GM12878 (cell line): ENCODE data around the gene HSD11B1L. TPM values are rescaled to one million over a fixed set of nuclear protein-coding genes. Genes with fewer than 3 reads are reported as not detected.

Source experiments
- ATAC-seq: fragments of 200-7000 bp; cut with Tn5 transposase; 3 replicates; pipeline ENCODE4 v1.9.1; 2020; ENCODE audit warnings: mild to moderate bottlenecking, moderate library complexity
- BruUV-seq: library from RNA; stranded (reverse); fragments of 400-500 nt; replicated peaks from 2 replicates; lab custom pipeline; 2021; lab: Mats Ljungman, UMichigan
- CTCF ChIA-PET: fragments of 300-600 bp; sonication (Branson Sonifier 250); formaldehyde crosslinking; extraction: SDS; loops from one replicate; lab custom pipeline; 2021; ENCODE audit warnings: inconsistent platforms; lab: Yijun Ruan, JAX
- POLR2A ChIA-PET: fragments of 350-600 bp; formaldehyde crosslinking; extraction: SDS; loops from one replicate; lab custom pipeline; 2021; ENCODE audit warnings: inconsistent platforms; lab: Charles Lee
- RAD21 ChIA-PET: fragments of 300-600 bp; sonication (Branson Sonifier 250); formaldehyde crosslinking; loops from one replicate; lab custom pipeline; 2023; ENCODE audit warnings: antibody characterized with exemption; ENCODE audit not compliant: unreplicated experiment; lab: Charles Lee
- SMC1A ChIA-PET: fragments of 300-600 bp; sonication (Branson Sonifier 250); formaldehyde crosslinking; loops from one replicate; lab custom pipeline; 2023; ENCODE audit not compliant: unreplicated experiment, uncharacterized antibody; lab: Charles Lee
- DNase-seq: peaks from one replicate; pipeline ENCODE4 v3.0.0-alpha.2; 2011; ENCODE audit warnings: low read depth, low spot score
- FAIRE-seq: peaks from 3 replicates; lab custom pipeline; 2011; peaks lifted over from hg19 to GRCh38; lab: Jason Lieb, UNC
- H2AFZ ChIP-seq: 2 replicates; pipeline ENCODE4 v1.6.0; 2011; ENCODE audit warnings: low read depth, low read length, control low read depth; ENCODE audit not compliant: control insufficient read depth
- H3K27ac ChIP-seq: 2 replicates; pipeline ENCODE4 v1.5.1; 2011; ENCODE audit warnings: control low read depth; ENCODE audit not compliant: control insufficient read depth, insufficient read depth
- H3K27me3 ChIP-seq, 2 experiments: replicated peaks in 1 of 2; 2 replicates each; pipeline versions ENCODE4 v1.6.0 to v1.6.1; 2011; ENCODE audit warnings: low read length in 1 of 2; ENCODE audit not compliant: control insufficient read depth in 2 of 2, insufficient read depth in 2 of 2
- H3K36me3 ChIP-seq, 2 experiments: 2 replicates each; pipeline ENCODE4 v1.5.1; 2011; ENCODE audit warnings: low read length in 1 of 2; ENCODE audit not compliant: control insufficient read depth in 2 of 2, insufficient read depth in 2 of 2
- H3K4me1 ChIP-seq: 2 replicates; pipeline ENCODE4 v1.6.1; 2011; ENCODE audit warnings: mild to moderate bottlenecking, low read length, moderate library complexity, mixed read lengths; ENCODE audit not compliant: control insufficient read depth, insufficient read depth
- H3K4me2 ChIP-seq: 2 replicates; pipeline ENCODE4 v1.6.0; 2011; ENCODE audit warnings: control low read depth; ENCODE audit not compliant: control insufficient read depth, insufficient read depth
- H3K4me3 ChIP-seq: fragments of 200-600 bp; sonication (generic); 2 replicates; pipeline ENCODE4 v1.5.1; 2016
- H3K79me2 ChIP-seq: 2 replicates; pipeline ENCODE4 v1.6.0; 2011; ENCODE audit warnings: low read length; ENCODE audit not compliant: control insufficient read depth, insufficient read depth
- H3K9ac ChIP-seq: 2 replicates; pipeline ENCODE4 v1.8.0; 2011; ENCODE audit warnings: low read length, control low read depth, mixed read lengths; ENCODE audit not compliant: control insufficient read depth, insufficient read depth
- H3K9me3 ChIP-seq: replicated peaks from 3 replicates; pipeline ENCODE4 v1.5.1; 2011; ENCODE audit warnings: mild to moderate bottlenecking, low read length; ENCODE audit not compliant: control insufficient read depth, insufficient read depth
- H4K20me1 ChIP-seq: 2 replicates; pipeline ENCODE4 v1.6.0; 2011; ENCODE audit not compliant: control insufficient read depth, insufficient read depth
- ASH2L ChIP-seq: fragments of 300-600, 200-600 bp; sonication (generic); IDR thresholded peaks from 2 replicates; pipeline ENCODE4 v1.6.1; 2017; ENCODE audit warnings: low read depth, mild to moderate bottlenecking, borderline replicate concordance
- NR2C1 ChIP-seq: fragments of 450-650 bp; IDR thresholded peaks from 2 replicates; pipeline ENCODE4 v1.6.1; 2017; ENCODE audit warnings: antibody characterized with exemption, mild to moderate bottlenecking, moderate library complexity
- POLR2A ChIP-seq: IDR thresholded peaks from 2 replicates; pipeline ENCODE4 v1.6.1; 2011; ENCODE audit warnings: low read depth, mild to moderate bottlenecking, low read length
- POLR2AphosphoS2 ChIP-seq: IDR thresholded peaks from 2 replicates; pipeline ENCODE4 v1.6.1; 2011; ENCODE audit warnings: low read depth, mild to moderate bottlenecking, low read length, improper control_type of control experiment, moderate library complexity
- POLR2AphosphoS5 ChIP-seq: IDR thresholded peaks from 2 replicates; pipeline ENCODE4 v1.6.1; 2011; ENCODE audit warnings: mild to moderate bottlenecking, low read length, inconsistent platforms
- WGBS: methylation state at CpG from one replicate; pipeline ENCODE4 v1.1.6; 2016; ENCODE audit warnings: low lambda C conversion rate; ENCODE audit not compliant: insufficient replicate concordance, insufficient coverage; ENCODE audit errors: missing lambda C conversion rate; 5-methylcytosine and 5-hydroxymethylcytosine counted together
- in situ Hi-C: fragments of 300-500 bp; cut with MboI; formaldehyde crosslinking; loops from 9 replicates; pipeline ENCODE4 v1.14.3; 2018; ENCODE audit warnings: mixed read lengths
- intact Hi-C: fragments of 100-400 bp; cut with micrococcal nuclease; formaldehyde crosslinking; loops from one replicate; pipeline ENCODE4 v1.14.2; 2022; ENCODE audit not compliant: unreplicated experiment
- polyA plus RNA-seq, 11 experiments: library from polyadenylated mRNA; depleted of rRNA in 4 of 11; unstranded in 6 of 11; stranded (reverse) in 5 of 11; fragments of >200 nt; fragmentation: Nextera tagmentation in 4 of 11; fragmentation: Illumina TruSeq in 1 of 11; extraction: Ambion mirVana in 4 of 11; extraction: Trizol in 1 of 11; gene quantifications; 1 replicate in 1 of 11; 2 replicates in 10 of 11; pipeline versions ENCODE4 v1.2.1 to v1.2.3, GENCODE V29; 2011 to 2016; ENCODE audit warnings: inconsistent platforms in 2 of 11, missing spikeins in 2 of 11, low read depth in 1 of 11
- total RNA-seq, 4 experiments: library from RNA; depleted of rRNA in 3 of 4; stranded (reverse); fragments of >200 nt in 3 of 4; fragmentation: Illumina TruSeq in 1 of 4; extraction: Trizol in 1 of 4; gene quantifications; 2 replicates each; pipeline versions ENCODE4 v1.2.1 to v1.2.3, GENCODE V29; 2013 to 2021

Gene HSD11B1L
- total and polyA plus RNA-seq, 10 of the 15 experiments (the other 5 are each of a cell fraction or from before 2014, with no cell fraction given) = 0.29 to 1.8 (median 1.1) TPM; not detected in 1

DNA sequence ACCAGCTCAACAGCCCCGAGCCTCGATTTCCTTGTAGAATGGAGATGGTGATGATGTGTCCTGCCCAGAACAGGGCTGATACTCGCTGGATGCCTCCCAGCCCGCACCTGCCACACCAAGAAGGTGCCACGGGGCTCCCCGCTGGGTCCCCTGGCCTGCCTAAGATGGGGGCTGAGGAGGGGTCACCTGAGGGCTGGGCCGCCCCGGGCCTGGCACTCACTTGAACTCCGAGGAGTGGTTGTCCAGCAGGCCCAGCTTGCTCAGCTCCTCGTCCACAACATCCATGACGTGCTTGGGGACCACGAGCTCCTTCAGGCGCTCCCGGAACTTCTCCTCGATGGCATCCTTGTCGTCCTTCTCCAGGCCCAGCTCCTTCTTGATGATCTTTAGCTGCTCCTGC lies 24.7 kb downstream of the HSD11B1L start:
- intact Hi-C loops = no loop called here
- no TSS peak for BruUV-seq
- H4K20me1 ChIP-seq = no peaks in the 10 kb centered on the region
- FAIRE-seq = no peak
- no peaks in the 10 kb centered on the region for H3K27me3 ChIP-seq
- no peak overlapping the region for H3K4me3 ChIP-seq
- WGBS = 92% methylated on average over 16 of the region's 16 CpGs
- ChIA-PET RAD21 (no interaction called here), POLR2A (interaction anchor here (0.6 kb wide), 1 partner anchor 81 kb away, joined by 8 read pairs; no protein-coding TSS in a partner anchor)
- in situ Hi-C loops = no loop called here
- H3K4me2 ChIP-seq = no peak overlapping the region
- no peak overlapping the region for H2AFZ ChIP-seq
- no peak overlapping the region for H3K9ac ChIP-seq
- H3K27ac ChIP-seq = no peak overlapping the region
- TF ChIP-seq POLR2AphosphoS5 = 0 out of 2 replicates have a peak, but pooled peaks have one; percentile 31
- peak; percentile 55 for TF ChIP-seq POLR2A
- TF ChIP-seq NR2C1 = no peak
- TF ChIP-seq, all 136 proteins: peak for 2
- DNase-seq (no peak), ATAC-seq (no peak)
- H3K79me2 ChIP-seq = no peaks in the 10 kb centered on the region
- H3K9me3 ChIP-seq = no peaks in the 10 kb centered on the region; the same call in 2 of the 3 replicates
- ChIA-PET CTCF (interaction anchor here (1.2 kb wide), 2 partner anchors 16 to 18 kb away, joined by 3 read pairs; no protein-coding TSS in a partner anchor), SMC1A (no interaction called here)
- H3K36me3 ChIP-seq = peaks cover 27 to 39% of the 10 kb centered on the region in 2 experiments
- no peaks in the 10 kb centered on the region for H3K4me1 ChIP-seq

DNA sequence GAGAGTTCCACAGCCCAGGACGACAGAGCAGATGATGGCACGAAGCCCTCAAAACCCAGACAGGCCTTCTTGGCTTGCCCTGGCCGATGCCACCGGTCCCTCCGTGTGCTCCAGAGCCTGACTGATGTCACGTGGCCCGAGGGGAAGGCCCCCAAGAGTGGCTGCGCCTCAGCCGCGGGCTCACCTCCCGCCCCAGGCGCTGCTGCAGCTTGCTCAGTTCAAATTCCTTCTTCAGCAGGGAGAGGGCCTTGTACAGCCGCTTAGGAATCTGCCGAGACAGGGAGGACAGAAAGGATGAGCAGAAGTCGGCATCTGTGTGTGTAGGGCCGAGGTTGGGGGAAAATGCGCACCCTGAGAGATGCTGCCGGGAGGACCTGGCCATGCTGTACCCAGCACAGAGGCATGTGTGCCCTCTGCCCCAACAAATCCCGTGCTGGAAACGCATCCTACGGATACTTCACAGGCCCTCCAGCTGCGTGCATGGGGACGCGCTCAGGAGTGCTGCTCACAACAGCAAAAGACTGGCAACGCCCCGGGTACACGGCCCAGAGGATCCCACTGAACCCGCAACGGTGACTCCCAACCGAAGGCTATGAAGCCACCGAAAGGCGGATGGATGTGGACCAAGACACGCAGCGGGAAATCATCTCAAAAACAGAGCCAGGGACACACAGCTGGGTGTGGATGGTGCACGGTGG lies 26.2 kb downstream of the HSD11B1L start:
- H4K20me1 ChIP-seq = no peaks in the 10 kb centered on the region
- H3K4me1 ChIP-seq = no peaks in the 10 kb centered on the region
- peaks cover 29 to 47% of the 10 kb centered on the region in 2 experiments for H3K36me3 ChIP-seq
- SMC1A ChIA-PET = interaction anchor here (0.6 kb wide), 1 partner anchor 1604 kb away, joined by 3 read pairs; no protein-coding TSS in a partner anchor
- BruUV-seq = no TSS peak
- no peak for ATAC-seq
- no peak overlapping the region for H2AFZ ChIP-seq
- CTCF ChIA-PET = interaction anchor here (1.2 kb wide), 1 partner anchor 18 kb away, joined by 3 read pairs; no protein-coding TSS in a partner anchor
- no peak for FAIRE-seq
- TF ChIP-seq POLR2AphosphoS2 (peak; percentile 7; the same call in 1 of the 2 replicates), ASH2L (no peak), POLR2A (peak; percentile 36; the same call in 1 of the 2 replicates)
- POLR2A ChIA-PET = no interaction called here
- in situ Hi-C loops = no loop called here
- intact Hi-C loops = no loop called here
- H3K9ac ChIP-seq = no peak overlapping the region
- H3K4me2 ChIP-seq = no peak overlapping the region
- RAD21 ChIA-PET = no interaction called here
- H3K27ac ChIP-seq = no peak overlapping the region
- DNase-seq = no peak
- no peaks in the 10 kb centered on the region for H3K27me3 ChIP-seq
- H3K4me3 ChIP-seq = no peak overlapping the region
- 96% methylated on average over 35 of the region's 35 CpGs for WGBS
- H3K79me2 ChIP-seq = no peaks in the 10 kb centered on the region
- no peaks in the 10 kb centered on the region; the same call in 2 of the 3 replicates for H3K9me3 ChIP-seq
